ENCODE results near the gene ARID1B.

- TF ChIP-seq SP1 (IDR thresholded peaks at IDR 0.05; ENCODE audit: low read depth) (no peak), CTCF (IDR thresholded peaks at IDR 0.05 in 2 of 3, conservative IDR thresholded peaks at IDR 0.05 in 1 of 3; ENCODE audit: borderline replicate concordance in 1 of 3, insufficient read depth in 1 of 3, low read depth in 2 of 3, low read length in 2 of 3) (no peak)
Measured at GRCh38 chr6:156954816-156955215, 177.6 kb downstream of the ARID1B start.
